Measurements from ENCODE around the gene PYGM.

PYGM gene

GRCh38 chr11:64790205-64791095, 30.7 kb upstream of the PYGM start:
- DNase-seq: no peak

GRCh38 chr11:64789331-64790204, 29.8 kb upstream of the PYGM start:
- DNase-seq: no peak

DNA sequence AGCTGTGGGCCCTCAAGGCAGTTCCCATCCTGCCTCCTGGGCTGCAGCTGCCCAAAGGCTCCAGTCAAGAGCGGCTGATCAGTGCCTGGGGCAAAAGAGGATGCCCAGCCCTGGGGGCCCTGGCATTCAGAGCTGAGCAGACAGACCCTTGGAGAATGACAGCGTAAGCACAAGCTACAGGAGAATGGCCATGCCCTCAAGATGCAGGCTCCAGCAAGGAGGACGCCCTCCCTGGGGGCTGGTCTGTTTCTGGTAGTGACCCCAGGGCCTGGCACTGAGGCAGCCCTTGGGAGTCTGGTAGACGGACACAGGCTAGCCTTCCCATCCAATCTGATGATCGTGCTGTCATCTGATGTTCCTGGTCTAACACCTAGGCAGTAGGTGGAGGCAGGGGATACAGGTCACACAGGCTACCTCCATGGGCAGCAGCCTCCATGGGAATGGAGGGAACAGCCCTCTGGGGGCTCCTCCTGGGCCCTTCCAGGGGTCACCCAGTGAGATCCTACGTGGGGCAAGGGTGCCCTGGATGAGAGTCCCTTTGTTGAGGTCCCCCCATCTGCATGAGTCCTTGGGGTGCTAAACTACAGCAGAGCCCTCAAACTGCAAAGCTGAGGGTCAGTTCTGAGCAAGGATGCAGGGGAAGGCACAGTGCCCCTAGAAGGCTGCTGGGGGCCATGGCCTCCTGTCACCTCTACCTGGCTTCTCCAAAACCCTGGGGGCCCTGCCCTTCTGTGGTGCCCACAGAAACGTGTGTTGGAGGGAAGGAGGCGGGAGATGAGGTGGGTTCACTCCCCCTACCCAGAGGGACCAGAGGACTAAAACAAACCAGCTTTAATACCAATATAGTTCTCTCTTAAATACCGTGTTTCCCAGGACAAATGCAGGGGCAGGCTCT, 28.8 kb upstream of the PYGM start:
- DNase-seq: no peak

DNA sequence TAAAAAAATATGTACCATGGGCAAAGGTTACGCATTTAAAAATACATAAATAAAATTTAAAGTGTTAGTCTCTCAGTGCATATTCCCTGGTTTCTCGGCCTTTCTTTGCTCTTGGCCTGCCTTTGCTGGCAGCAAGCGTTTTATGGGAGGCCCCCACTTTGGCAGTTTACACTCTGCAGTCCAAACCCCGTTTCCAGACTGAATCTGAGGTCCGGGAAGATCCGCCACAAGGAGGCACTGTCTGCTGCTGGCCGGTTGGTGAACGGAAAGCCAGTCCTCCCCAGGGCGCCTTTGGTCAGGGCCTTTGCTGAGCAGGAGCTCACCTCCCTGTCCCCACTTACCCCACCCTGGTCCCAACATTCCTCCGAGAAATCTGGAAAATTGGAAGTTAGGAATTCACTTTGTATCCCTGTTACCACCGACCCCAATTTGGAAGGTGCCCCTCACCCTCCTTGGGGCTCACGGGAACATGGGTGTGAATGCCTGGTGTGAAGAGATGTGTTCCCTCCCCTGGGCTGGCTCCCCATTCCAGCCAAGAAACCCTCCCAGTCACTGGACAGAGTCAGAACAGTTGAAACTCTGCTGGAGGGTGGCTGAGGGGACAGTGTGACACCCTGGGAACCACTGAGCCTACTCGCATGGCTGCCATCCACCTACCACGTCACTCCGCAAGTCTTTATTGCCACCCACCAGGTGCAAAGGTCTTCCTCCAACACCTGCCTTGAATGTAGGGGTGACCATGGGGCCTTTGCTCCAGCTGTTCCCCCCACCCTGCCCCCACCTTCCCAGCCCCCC, 27.9 kb upstream of the PYGM start:
- DNase-seq: no peak

- no peak for DNase-seq
These were observed 26.5 kb upstream of the PYGM start for GRCh38 chr11:64786308-64786707.

- DNase-seq: no peak
These were observed 25.2 kb upstream of the PYGM start for GRCh38 chr11:64784813-64785581.

DNA sequence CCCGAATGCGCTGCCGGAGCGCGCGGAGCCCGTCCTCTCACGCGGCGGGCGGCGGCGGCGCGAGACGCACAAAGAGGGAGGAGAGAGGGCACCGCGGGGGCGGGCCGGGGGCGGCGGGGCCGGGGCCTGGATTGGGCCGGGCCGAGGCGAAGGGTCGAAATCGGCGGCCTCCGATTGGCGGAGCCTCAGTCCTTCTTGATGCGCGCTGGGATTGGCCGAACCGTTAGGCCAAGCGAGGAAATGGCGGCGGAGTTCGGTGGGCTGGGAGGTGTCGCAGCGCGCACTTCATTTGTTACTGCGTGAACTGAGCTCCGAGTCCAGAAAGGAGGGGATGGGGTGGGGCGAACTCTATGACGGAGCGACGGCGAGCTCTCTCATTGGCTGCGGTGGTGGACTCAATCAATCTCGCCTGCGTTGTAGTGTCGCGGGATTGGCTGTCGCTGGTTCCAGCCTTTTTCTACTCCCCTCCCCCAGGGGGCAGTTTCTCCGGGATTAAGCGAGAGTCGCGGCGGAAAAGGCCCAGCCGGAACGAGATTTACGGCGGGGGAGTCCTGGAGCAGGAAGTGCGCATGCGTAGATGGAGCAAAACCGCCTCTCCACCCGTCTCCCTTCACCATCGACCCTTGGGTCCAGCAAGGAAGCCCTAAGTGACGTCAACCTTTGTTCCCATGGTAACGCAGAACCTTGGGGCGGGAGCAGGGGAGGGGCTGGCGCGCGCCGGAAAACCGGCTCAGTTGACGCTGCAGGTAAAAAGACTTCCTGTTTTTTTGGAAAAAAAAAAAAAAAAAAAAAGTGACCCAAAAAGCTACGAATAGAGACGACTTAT, 18.9 kb upstream of the PYGM start, which contains the start of gene SF1:
TSS of gene SF1 (minus strand) at position 70 of the 826 bp plus-strand sequence. CDS start 150 bp downstream, outside the sequence.
- DNase-seq: peak; percentile 98

DNA sequence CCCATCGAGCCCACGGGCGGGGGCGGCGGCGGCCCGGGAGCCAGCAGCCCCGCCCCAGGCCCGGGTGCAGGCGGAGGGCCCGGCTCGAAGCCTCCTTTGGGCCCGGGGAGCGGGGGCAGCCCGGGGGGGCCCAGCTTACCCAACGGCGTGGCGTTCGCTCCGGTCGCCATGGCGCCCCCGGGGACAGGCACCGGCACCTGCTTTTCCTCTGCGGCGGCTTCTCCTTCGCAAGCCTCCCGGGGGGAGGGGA, 18.4 kb upstream of the PYGM start:
- no peak for DNase-seq

DNA sequence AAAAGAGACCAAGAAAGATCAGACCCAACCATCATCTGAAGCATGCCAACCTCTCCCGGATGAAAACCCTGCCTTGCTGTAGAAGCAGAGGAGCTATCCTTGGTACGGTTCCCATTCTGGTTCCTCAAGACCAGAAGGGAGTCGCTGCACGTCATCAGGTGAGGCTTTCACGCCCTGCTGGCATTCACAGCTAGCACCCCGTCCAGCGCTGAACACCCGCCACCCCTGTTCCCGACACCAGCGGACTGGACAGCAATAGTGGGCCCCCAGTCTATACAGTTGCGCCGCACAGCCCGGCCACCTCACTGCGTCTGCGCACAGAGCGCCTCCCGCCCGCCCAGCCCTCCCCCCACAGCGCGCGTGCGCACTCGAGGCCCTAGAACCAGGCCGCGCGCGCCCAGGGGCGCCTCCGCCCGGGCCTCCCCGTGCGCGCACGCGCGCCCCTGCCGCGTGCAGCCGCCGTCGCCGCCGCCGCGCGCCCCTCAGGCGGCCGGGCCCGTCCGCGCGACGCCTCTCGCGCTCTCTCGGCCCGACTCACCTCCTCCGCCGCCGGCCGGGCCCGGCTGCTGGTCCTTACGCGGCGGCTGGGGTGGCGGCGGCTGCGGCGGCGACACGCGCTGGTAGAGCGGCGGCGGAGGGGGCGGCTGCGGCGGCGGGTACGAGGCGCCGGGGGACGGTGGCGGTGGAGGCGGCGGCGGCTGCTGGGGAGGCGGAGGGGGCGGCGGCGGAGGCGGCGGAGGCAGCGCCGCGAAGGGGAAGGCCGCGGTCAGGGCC, 17.9 kb upstream of the PYGM start:
- DNase-seq: peak; percentile 42

DNA sequence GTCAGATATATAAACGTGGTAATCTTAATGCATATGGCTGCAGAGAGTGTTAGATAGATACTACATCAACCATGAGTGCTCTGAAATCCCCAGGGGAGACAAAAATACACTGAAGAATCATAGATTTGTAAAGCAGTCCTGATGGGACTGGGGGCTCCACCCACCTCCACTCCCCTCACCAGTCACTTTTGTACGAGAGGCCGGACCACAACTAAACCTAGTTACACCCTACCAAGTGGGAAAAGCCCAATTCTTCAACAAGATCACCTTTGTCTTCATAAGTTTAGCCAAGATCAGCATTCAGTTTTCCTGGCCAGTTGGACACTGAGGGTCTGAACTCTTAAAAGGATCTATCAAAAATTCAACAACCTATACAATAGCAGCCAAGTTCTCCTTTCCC, 17.1 kb upstream of the PYGM start:
- no peak for DNase-seq

- no peak for DNase-seq
These were observed 16.7 kb upstream of the PYGM start for GRCh38 chr11:64776425-64776824.

- DNase-seq: no peak
These were observed 14.4 kb upstream of the PYGM start for GRCh38 chr11:64774144-64774543.

GRCh38 chr11:64772303-64773018, 12.7 kb upstream of the PYGM start:
- DNase-seq: no peak

DNA sequence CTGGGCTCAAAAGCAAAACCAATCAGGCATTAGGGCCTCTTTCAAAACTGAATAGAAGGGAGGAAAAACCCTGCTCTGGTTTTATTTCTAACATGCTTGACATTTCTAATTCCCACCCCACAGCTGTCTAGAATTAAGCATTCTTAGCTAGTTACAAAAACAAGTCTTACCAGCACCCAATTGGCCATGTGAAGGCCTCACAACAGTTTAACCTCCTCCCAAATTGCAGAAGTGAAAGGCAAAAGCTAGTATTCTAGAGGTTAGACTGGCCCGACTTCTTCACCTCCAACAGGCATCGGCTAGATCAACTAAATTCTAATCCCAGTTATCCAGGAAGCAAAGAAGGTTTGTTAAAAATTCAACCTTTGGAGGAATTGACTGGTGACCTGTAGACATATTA, 12.1 kb upstream of the PYGM start:
- DNase-seq: no peak

DNA sequence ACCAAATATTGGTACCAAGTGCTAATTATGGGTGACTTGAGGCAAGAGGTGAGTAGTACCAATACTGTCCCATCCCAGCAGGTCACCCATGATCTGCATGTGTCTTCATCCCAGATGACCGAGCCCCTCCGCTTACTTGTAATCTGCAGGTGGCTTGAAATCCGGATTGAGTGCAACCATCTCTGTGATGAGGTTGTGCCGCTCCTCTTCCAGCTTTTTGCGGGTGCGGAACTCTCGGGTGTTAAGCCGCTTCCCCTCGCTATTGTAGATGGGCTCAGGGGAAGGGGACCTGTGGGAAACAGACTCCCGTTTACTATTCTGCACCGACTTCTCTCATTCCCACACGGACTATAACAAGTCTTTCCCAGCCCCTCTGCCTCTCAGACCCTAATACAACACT, 10.3 kb upstream of the PYGM start:
- DNase-seq: no peak

GRCh38 chr11:64769283-64769682, 9.5 kb upstream of the PYGM start:
- DNase-seq: no peak

DNA sequence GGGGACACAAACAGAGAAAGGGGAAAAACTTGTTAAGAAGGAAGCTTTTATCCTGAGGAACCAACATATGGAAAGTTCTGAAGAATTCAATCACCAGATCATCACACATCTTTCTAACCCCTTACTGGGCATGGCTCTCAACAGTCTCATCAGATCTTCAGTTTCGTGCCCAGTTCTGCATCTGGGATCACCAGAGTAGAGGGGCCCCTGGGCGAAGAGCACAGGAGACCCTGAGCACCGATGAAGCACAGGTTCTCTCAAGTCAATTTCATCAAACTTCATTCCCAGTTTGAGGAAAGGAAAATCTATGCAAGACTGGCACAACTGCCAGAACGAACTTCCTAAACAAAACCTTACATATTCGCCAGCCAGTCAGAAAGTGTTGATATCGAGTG, 8.5 kb upstream of the PYGM start:
- DNase-seq: no peak

GRCh38 chr11:64767344-64768299, 7.8 kb upstream of the PYGM start:
- peak; percentile 27 for DNase-seq
